GM12878 (cell line): ENCODE results near the gene KRTAP12-1. TPM values are rescaled to one million over a fixed set of nuclear protein-coding genes. Genes with fewer than 3 reads are reported as not detected.

Source experiments
- ESRRA ChIP-seq: IDR thresholded peaks from 2 replicates; pipeline ENCODE4 v1.6.1; 2012; ENCODE audit warnings: mild to moderate bottlenecking, low read length, improper control_type of control experiment
- GATAD2B ChIP-seq: fragments of 450-650 bp; conservative IDR thresholded peaks from 2 replicates; pipeline ENCODE4 v1.6.1; 2017; ENCODE audit warnings: low read depth, mild to moderate bottlenecking, moderate library complexity
- MAX ChIP-seq: IDR thresholded peaks from 2 replicates; pipeline ENCODE4 v1.6.1; 2012; ENCODE audit warnings: low read depth, low read length, improper control_type of control experiment
- ZBTB11 ChIP-seq: fragments of 450-650 bp; formaldehyde crosslinking; IDR thresholded peaks from 2 replicates; pipeline ENCODE4 v1.5.0; 2022; ENCODE audit warnings: mild to moderate bottlenecking, missing genetic modification characterization
- ZNF687 ChIP-seq: fragments of 450-650 bp; IDR thresholded peaks from 2 replicates; pipeline ENCODE4 v1.6.1; 2017; ENCODE audit warnings: mild to moderate bottlenecking, moderate library complexity
- polyA plus RNA-seq, 11 experiments: library from polyadenylated mRNA; depleted of rRNA in 4 of 11; unstranded in 6 of 11; stranded (reverse) in 5 of 11; fragments of >200 nt; fragmentation: Nextera tagmentation in 4 of 11; fragmentation: Illumina TruSeq in 1 of 11; extraction: Ambion mirVana in 4 of 11; extraction: Trizol in 1 of 11; gene quantifications; 1 replicate in 1 of 11; 2 replicates in 10 of 11; pipeline versions ENCODE4 v1.2.1 to v1.2.3, GENCODE V29; 2011 to 2016; ENCODE audit warnings: inconsistent platforms in 2 of 11, missing spikeins in 2 of 11, low read depth in 1 of 11
- total RNA-seq, 4 experiments: library from RNA; depleted of rRNA in 3 of 4; stranded (reverse); fragments of >200 nt in 3 of 4; fragmentation: Illumina TruSeq in 1 of 4; extraction: Trizol in 1 of 4; gene quantifications; 2 replicates each; pipeline versions ENCODE4 v1.2.1 to v1.2.3, GENCODE V29; 2013 to 2021

KRTAP12-1 gene
- total and polyA plus RNA-seq, 10 of the 15 experiments (the other 5 are each of a cell fraction or from before 2014, with no cell fraction given): not detected

- no peak for TF ChIP-seq ZBTB11 (CRISPR knock-in tag)
- no peak for TF ChIP-seq ESRRA
- TF ChIP-seq MAX: no peak
- TF ChIP-seq GATAD2B: no peak
- no peak for TF ChIP-seq ZNF687
Observed at GRCh38 chr21:44695641-44696040, 13.7 kb upstream of the KRTAP12-1 start (continued).
